Amniotic stem cell (primary cell): ENCODE results near the gene TMPRSS2.

Experiments used
- DNase-seq: peaks from one replicate; lab custom pipeline; 2025; lab: John Stamatoyannopoulos, UW

TMPRSS2 gene

DNA sequence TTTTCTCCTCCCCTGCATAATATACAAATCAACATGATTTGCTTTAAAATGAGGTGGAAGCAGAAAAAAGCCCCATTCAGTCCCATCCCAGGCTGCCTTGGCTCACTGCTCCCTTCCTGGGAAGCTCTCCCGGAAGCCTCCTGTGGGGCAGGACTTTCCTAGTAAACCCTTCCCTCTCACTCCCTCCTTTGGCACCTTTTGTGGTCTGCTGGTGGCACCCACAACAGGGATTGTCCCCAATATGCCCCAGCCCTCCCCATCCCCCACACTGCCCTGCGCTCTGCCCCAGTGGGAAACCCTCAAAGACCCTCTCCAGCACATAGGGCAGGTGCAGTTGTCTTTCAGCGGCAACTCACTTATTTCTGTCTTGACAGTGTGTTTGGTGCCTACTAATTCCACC is 1.8 kb upstream of the TMPRSS2 start:
- DNase-seq = no peak

DNA sequence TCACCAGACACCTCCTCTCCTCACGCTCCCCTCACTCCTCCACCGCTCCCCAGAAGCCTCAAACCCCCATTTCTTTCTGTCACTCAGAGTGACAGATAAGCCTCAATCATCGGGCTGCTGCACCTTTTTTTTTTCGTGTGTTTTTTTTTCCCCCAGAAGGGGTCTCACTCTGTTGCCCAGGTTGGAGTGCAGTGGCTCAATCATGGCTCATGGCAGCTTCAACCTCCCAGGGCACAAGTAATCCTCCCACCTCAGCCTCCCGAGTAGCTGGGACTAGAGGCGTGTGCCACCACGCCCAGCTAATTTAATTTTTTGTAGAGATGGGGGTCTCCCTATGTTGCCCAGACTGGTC is 1.2 kb upstream of the TMPRSS2 start:
- no peak for DNase-seq

DNA sequence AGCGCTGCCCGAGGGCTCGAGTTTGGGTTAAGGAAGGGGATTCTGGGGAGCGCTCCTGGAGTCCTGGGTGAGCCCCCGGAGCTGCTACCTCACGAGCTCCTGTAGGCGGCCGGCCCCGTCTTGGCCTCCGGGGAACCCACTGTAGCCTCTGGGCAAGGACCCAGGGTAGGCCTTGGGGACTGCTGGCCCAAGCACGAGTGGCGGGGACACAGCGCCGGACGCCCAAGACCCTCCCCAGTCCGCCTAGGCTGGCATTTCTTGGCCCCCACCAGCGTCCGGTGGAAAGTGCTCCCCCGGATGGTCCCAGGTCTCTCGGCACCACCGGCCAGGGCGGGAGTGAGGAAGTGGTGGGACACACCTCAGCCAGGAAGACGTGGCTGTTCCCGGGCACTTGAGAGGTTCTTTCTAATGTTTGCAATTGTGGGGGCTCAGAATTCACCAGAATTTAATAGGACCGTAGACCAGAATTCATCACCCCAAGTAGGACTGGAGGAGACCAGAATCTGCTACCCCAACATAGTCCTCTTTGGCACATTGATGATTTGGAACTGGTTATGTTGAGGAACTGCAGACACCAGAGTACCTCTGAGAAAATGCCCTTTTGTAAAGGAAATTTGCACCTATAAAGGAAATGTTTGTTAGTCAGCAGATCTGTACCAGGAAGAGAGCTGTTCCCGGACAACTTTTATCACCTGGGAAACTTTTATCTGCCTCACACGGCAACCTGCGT is 622 bp upstream of the TMPRSS2 start:
- DNase-seq = no peak

DNA sequence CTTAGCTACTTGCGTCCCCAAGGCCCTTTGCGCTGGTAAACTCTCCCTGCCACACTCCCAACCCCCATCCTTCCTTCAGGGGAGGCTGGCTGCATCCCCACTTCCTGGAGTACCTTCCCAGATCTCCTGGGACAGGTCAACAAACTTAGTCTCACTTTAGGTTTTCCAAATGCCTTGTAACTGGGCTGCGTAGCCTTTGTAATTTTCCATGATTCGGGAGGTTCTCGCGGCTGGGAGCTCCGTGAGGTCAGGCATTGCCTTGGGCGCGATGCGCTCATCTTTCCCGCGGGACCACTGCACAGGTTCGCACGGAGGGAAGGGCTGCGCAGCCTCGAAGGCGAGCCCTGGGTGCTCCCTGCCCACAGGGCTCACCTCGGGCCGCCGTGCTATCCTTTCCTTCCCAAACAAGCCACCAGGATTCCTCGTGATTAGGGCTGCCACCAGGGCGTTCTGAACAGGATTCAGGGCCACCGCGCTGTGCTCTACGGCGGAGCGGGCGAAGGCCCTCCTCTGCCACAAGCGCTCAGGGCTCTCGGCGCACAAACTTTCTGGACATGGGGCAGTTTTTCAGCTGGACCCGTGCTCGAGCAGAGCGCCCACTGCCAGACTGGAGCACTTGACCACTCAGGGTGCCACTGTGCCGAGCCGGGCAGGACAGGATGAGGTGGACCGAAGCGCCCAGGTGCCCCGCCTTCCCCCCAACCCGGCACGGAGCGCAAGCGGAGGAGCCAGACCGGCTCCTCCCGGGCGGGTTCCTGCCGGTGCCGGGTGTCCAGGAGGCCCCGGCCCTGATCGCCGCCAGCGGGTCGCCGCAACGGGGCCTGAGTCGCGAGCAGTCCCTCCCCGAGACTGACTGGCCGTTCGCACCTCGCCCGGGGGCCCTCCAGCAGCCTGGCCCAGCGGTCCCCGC is 1.1 kb downstream of the TMPRSS2 start:
- no peak for DNase-seq

DNA sequence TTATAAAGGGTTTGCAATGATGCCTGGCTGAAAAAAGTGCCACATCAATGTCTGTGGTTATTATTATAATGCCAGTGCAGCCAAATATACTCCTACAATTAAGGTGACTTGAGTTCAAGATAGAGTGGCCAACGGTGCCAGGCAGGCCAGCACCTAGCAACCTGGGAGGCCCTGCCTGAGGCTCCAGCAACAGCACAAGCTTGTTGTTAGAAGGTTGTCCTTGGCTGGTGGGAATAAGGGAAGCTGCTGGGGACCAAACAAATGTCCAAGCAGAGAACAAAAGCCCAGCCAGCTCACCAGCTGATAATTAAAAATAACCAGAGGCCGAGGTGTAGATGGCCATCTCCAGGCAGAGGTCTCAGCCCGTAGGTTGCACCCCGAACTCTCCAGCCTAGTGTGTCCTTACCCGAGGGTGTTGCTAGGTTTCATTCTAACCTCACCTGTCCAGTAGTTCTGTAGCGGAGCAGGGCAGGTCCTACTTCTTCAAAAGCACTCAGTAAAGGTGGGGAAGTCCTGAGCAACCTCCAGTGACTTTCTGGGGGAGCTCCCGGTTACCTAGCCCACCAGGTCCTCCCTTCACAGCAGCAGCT is 1.9 kb downstream of the TMPRSS2 start:
- DNase-seq = no peak

DNA sequence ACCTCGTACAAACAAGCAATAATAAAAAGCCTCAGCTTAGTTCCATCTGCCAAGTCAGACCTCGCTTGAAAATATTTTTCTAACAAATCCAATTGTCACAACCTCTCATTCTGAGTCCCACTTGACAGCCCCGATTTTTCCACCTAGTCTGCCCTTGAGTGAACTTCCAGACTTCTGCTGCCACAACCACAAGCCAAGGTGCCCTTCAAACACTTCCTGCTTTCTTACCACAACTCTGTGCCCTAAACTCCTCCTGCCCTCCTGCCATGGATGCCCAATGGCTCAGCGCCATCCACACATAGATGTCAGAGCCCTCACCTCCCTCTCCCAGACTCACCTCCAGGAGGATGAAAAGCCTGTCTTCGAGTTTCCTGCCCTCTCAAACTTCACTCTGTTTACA is 3.9 kb downstream of the TMPRSS2 start:
- DNase-seq = no peak

DNA sequence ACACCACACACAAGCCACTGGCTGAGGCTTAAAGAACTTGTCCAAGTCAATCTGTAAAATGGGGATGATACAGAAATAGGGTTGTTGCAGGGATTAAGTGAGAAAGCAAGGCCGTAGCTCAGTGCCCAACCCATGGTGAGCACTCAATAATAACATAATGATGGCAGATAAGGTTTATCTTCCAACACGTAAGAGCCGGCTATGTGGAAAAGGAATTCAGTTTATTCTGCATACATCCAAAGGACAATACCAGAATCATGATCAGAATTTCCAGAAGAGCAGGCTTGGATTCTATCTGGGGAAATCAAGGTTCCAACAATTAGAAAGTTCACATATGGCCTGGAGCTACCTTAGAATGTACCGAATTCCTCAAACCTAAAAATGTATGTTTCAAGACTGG is 4.6 kb downstream of the TMPRSS2 start:
- DNase-seq = no peak

DNA sequence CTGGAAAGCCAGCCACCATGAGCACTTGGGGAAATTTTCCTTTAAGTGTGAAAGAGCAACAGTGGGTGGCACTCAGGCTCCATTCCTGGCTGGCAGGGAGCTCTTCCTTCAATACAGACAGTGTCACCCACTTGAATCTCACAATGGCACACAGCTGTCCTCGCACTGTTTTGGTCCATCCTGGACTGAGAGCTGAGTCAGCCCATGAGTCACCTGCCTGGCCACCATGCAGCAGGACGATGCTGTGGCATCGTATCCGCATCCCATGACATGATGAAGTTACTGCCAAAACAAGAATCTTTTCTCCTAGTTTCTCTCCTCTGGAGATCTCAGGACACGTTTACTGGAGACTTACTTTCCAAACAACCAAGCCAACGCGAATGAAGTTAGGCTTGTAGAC is 6.0 kb downstream of the TMPRSS2 start:
- no peak for DNase-seq

DNA sequence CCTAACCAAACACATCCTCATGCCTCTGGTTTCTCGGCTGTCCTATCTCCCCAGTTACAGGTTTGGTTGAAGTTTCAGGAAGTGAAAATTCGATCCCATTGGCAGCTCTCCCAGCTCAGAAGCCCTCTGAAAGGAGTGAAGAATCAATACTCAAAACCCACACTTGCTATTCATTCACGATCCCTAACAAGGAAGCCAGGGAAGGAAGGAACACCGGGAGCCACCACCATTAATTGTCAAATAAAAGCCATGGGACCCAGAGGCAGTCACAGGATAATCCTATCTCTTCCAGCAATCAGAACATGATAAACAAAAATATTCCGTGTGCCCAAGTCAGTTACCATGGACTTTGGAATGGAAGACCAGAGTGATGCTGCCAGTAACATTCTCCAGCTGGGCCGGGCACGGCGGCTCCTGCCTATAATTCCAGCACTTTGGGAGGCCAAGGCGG is 7.0 kb downstream of the TMPRSS2 start:
- no peak for DNase-seq

DNA sequence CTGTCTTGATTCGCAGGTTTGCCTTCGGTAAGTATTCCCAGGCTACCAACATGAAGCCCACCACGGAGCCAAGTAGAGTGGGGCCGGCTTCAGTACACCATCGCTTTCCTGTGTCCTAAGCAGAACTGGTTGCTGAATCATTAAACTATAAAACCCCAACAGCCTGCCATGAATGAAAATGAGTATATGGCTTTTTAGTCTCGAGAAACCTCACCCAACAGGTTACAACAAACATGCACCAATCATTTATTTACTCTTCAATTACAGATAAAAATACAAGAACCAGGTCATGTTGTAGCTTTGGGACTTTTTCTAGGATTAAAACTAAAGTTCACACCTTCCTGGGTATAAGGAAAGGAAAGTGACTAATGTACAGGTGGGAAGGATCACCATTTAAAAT is 7.6 kb downstream of the TMPRSS2 start:
- no peak for DNase-seq

DNA sequence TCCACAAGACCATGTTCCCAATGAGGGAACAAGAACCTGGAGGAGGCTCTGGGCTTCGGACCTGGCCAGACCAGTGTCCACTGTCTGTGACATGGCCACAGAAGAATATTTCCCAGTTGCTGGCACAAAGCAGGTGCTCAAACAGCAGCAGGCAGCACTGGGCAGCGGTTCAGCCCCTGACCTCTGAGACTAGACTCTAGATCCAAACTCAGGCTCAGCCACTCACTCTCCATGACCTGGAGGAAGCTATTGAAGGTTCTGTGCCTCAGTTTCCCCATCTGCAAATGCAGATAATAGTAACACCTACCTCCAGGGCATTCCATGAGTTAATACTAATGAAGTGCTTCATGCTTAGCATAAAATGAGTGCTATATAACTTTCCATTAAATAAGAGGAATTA is 8.0 kb downstream of the TMPRSS2 start:
- no peak for DNase-seq

DNA sequence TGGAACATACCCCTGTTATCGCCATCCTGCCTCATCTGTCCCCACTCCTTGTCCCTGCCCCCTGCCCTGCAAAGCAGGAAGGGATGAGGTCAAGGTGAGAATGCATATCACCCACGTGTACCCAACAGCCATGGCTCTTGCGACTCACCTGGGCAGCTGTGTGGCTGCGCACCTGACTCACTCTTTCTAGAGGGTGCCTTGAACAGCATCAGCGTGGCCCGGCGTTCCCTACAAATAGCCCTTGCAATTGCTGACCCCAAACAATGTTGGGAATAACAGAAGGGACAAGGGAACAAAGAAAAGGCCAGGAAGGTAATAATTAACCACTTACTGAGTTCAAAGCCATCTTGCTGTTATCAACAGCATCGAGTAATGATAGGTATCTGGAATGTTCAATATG is 10.2 kb downstream of the TMPRSS2 start:
- DNase-seq = no peak

DNA sequence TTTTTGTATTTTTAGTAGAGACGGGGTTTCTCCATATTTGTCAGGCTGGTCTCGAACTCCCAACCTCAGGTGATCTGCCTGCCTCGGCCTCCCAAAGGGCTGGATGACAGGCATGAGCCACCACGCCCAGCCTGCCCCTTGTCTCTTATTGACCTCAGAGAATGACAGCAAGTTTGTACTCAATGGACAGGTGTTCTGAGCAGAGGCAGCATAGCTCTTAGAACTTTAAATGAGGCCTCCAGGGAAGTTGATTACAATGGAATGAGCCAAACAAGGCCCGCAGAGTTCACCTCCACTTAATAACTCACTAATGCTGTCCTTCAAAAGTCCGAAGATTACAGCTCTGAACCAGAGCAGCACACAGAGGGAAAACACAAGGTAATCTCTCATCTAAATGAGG is 10.9 kb downstream of the TMPRSS2 start:
- DNase-seq = no peak

DNA sequence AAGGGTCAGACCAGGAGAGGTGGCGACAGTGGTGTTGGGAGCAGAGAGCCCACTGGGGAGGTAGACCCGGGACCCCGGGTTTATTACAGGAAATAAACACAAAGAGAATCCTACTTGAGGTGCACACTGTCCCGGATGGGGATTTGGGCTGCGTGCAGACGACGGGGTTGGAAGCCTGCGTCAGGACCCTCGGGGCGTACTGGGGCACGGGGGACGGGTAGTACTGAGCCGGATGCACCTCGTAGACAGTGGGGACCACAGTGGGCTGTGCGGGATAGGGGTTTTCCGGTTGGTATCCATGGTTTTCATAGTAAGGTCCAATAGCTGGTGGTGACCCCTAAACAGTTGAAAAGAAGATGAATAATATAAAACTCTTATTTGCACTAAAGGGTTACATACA is 13.7 kb downstream of the TMPRSS2 start:
- DNase-seq = no peak

DNA sequence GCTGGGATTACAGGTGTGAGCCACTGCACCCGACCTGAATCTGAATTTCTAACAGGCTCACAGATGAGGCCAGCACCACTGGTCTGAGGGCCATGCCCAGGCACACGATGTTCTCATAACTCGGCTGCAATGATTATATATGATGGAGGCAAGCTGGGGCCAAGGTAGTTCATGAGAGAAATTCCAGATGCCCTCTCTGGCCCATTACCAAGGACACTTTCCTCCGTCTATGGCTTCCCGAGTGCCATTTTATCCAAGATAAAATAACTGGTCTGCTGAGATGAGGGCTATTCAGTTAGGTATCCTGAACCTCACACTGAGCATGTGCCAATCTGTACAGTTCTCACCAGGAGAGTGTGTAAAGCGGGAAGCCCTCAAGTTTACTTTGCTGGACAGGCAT is 16.5 kb downstream of the TMPRSS2 start:
- DNase-seq = no peak

DNA sequence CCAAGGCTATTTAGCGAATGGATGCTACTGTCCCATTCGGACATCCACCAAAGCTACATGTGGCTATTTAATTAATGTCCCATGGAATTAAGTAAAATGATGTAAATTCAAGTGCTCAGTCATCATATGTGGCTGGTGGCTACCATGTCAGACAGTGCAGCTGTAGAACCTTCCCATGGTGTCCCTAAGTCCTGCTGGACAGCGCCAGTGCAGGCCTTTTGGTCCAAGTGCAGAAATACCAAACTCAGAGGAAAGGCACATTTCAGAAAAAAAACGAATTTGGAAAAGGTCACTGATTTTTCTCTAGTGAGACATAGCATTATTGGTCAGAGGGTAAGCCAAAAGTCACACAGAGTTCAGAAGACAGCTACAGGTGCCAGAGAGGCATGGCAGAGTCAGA is 17.6 kb downstream of the TMPRSS2 start:
- no peak for DNase-seq

DNA sequence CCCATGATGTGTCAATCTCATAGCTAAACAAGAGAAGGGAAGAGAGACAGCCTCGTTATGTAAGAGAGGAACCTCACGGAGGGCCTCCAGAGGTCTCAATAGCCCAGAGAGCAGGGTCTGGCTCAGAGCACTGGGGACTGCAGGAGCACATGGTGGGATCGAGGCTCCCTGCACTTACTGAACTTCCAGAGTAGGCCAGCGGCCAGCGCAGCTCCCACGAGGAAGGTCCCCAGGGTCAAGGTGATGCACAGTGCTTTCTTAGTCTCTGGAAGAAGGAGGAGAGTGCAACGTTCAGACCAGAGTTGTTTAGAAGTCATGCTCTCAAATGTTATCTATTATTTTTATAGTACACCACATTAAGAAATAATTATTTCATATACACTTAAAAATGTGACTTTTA is 18.6 kb downstream of the TMPRSS2 start:
- no peak for DNase-seq

DNA sequence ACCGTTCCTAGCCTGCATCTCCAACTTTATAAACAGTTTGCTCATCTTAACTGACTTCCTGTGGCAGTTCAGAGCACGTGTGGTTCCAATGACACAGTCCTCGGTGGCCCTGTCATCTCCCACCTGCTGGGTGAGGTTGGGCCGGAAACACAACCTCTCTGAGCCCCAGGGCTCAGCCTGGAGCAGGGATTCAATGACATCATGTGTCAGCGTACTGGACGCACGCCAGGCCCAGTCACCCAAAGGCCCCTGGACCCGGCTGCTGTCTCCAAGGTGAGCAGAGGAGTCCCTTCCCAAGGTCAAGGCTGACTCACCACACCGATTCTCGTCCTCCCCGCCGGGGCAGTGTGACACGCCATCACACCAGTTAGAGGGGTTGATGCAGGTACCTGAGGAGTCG is 19.9 kb downstream of the TMPRSS2 start:
- no peak for DNase-seq

DNA sequence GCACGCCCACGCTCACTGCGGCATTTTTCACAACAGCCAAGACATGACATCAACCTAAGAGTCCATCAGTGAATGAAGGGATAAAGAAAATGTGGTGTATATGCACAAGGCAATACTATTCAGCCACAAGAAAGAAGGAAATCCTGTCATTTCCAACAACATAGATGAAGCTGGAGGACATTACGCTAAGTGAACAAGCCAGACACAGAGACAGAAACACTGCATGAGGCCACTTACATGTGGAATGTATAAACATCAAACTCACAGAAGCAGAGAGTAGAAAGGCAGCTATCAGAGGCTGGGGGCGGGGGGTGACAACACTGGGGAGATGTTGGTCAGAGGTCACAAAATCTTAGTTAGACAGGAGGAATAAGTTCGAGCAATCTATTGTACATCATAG is 20.9 kb downstream of the TMPRSS2 start:
- DNase-seq = no peak

DNA sequence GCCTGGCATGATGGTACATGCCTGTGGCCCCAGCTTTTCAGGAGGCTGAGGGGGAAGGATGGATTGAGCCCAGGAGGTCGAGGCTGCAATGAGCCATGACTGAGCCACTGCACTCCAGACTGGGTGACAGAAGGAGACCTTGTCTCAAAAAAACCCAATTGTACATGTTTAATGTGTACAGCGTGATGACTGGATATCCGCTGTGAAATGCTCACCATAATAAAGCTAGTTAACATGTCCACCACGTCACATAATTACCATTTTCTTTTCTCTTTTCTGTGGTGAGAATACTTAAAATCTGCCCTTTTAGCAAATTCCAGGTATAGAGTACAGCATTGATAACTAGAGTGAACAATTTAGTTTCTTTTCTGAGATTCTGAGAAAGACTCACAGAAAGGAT is 24.0 kb downstream of the TMPRSS2 start:
- no peak for DNase-seq

DNA sequence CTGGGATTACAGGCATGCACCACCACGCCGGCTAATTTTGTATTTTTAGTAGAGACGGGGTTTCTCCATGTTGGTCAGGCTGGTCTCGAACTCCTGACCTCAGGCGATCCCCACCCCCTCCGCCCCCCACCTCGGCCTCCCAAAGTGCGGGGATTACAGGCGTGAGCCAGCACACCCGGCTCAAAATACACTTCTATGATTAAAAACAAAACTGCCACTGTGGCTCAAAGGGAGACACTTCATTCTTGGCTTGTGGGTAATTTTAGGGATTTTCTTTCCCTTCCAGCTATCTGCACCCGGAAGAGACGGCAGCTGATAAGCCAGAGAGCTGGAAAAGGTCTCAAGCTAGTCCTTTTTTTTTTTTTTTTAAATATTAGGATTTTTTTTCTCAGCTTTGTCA is 24.5 kb downstream of the TMPRSS2 start:
- DNase-seq = no peak

DNA sequence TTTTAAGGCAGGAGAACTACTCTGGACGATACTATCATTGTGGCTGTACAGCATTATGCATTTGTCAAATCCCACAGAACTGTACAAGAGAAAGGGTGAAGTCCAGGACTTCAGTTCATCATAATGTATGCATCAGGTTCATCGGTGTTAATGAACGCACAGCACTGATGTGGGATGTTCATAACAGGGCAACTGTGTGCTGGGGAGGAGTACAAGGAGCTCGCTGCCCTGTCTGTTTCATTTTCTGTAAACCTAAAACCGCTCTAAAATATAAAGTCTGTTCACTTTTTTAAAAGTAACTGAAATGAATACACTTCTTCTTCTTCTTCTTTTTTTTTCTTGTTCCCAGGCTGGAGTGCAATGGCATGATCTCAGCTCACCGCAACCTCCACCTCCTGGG is 25.0 kb downstream of the TMPRSS2 start:
- no peak for DNase-seq

DNA sequence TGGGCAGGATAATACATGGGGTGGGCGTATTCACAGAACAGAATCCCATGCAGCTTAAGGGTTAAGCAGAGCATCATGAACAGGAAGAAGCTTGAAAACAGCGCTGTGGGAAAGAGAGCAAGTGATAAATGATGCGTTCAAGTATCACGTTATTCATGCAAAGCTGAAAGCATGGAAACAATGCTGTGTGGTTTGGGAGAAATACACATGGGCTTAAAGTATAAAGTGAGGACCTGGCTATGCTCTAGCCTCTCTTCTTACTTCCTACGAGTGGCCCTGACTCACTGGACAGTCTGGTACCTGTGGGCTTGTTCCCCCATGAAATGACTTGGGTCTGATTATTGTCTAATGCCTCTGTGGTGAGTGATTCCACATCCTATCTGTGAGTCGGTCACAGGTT is 25.7 kb downstream of the TMPRSS2 start:
- no peak for DNase-seq
